H9 (cell line): Measurements from ENCODE around the gene CACNA1H. TPM values are rescaled to one million over a fixed set of nuclear protein-coding genes. Genes with fewer than 3 reads are reported as not detected.

Experiments used
- DNase-seq: peaks from one replicate; pipeline ENCODE4 v3.0.0-alpha.2; 2017
- H2AFZ ChIP-seq: one replicate; pipeline ENCODE4 v1.6.1; 2013; ENCODE audit warnings: mild to moderate bottlenecking, low read length, control low read depth, moderate library complexity
- H2AK5ac ChIP-seq: 2 replicates; pipeline ENCODE4 v1.6.1; 2013; ENCODE audit warnings: low read length, control low read depth, mixed read lengths; ENCODE audit not compliant: insufficient read length
- H2BK120ac ChIP-seq: one replicate; pipeline ENCODE4 v1.6.1; 2013; ENCODE audit warnings: low read depth, mild to moderate bottlenecking, low read length, control low read depth, inconsistent platforms; ENCODE audit not compliant: poor library complexity, severe bottlenecking
- H2BK12ac ChIP-seq: 2 replicates; pipeline ENCODE4 v1.6.1; 2013; ENCODE audit warnings: low read length, control low read depth, mixed read lengths, low read depth; ENCODE audit not compliant: insufficient read length
- H2BK15ac ChIP-seq: 2 replicates; pipeline ENCODE4 v1.6.1; 2013; ENCODE audit warnings: low read depth, low read length, control low read depth
- H2BK20ac ChIP-seq: one replicate; pipeline ENCODE4 v1.6.1; 2013; ENCODE audit warnings: low read depth, mild to moderate bottlenecking, low read length, control low read depth, inconsistent platforms; ENCODE audit not compliant: poor library complexity, severe bottlenecking
- H2BK5ac ChIP-seq: 2 replicates; pipeline ENCODE4 v1.6.1; 2013; ENCODE audit warnings: low read length, control low read depth, mixed read lengths; ENCODE audit not compliant: insufficient read length
- H3K14ac ChIP-seq: 2 replicates; pipeline ENCODE4 v1.6.1; 2013; ENCODE audit warnings: low read length, control low read depth; ENCODE audit not compliant: insufficient read depth
- H3K18ac ChIP-seq: 2 replicates; pipeline ENCODE4 v1.6.1; 2013; ENCODE audit warnings: low read depth, mild to moderate bottlenecking, mixed read lengths, low read length, control low read depth; ENCODE audit not compliant: insufficient read length
- H3K23ac ChIP-seq: 2 replicates; pipeline ENCODE4 v1.6.1; 2013; ENCODE audit warnings: low read length, control low read depth, mixed read lengths, low read depth; ENCODE audit not compliant: insufficient read length
- H3K23me2 ChIP-seq: 2 replicates; pipeline ENCODE4 v1.6.1; 2013; ENCODE audit warnings: low read depth, mild to moderate bottlenecking, mixed read lengths, low read length, control low read depth; ENCODE audit not compliant: insufficient read length, poor library complexity, severe bottlenecking
- H3K27ac ChIP-seq: 2 replicates; pipeline ENCODE4 v1.5.1; 2013; ENCODE audit warnings: low read length, control low read depth, mixed read lengths, low read depth; ENCODE audit not compliant: insufficient read length
- H3K27me3 ChIP-seq: 2 replicates; pipeline ENCODE4 v1.6.1; 2013; ENCODE audit warnings: low read length, control low read depth, inconsistent platforms; ENCODE audit not compliant: insufficient read depth
- H3K4ac ChIP-seq: 2 replicates; pipeline ENCODE4 v1.6.1; 2013; ENCODE audit warnings: low read depth, mild to moderate bottlenecking, control low read depth, inconsistent platforms, low read length, moderate library complexity
- H3K4me1 ChIP-seq: 2 replicates; pipeline ENCODE4 v1.6.1; 2013; ENCODE audit warnings: low read length, control low read depth, inconsistent platforms; ENCODE audit not compliant: insufficient read depth
- H3K4me2 ChIP-seq: 2 replicates; pipeline ENCODE4 v1.6.1; 2013; ENCODE audit warnings: low read length, control low read depth, mixed read lengths; ENCODE audit not compliant: insufficient read length, insufficient read depth
- H3K56ac ChIP-seq: 2 replicates; pipeline ENCODE4 v1.6.1; 2013; ENCODE audit warnings: low read depth, mild to moderate bottlenecking, mixed read lengths, low read length, control low read depth; ENCODE audit not compliant: insufficient read length
- H3K79me1 ChIP-seq: 2 replicates; pipeline ENCODE4 v1.6.1; 2013; ENCODE audit warnings: low read depth, mild to moderate bottlenecking, moderate library complexity, low read length, control low read depth, inconsistent platforms; ENCODE audit not compliant: insufficient read depth, poor library complexity, severe bottlenecking
- H3K79me2 ChIP-seq: 2 replicates; pipeline ENCODE4 v1.6.1; 2013; ENCODE audit warnings: low read length, control low read depth, inconsistent platforms; ENCODE audit not compliant: insufficient read depth
- H3K9ac ChIP-seq: 2 replicates; pipeline ENCODE4 v1.6.1; 2013; ENCODE audit warnings: low read length, control low read depth, mixed read lengths; ENCODE audit not compliant: insufficient read length; ENCODE audit errors: extremely low read depth
- H3K9me3 ChIP-seq: one replicate; pipeline ENCODE4 v1.6.1; 2013; ENCODE audit warnings: low read depth, low read length, inconsistent platforms; ENCODE audit not compliant: control insufficient read depth
- H3T11ph ChIP-seq: one replicate; pipeline ENCODE4 v1.6.1; 2013; ENCODE audit warnings: mild to moderate bottlenecking, low read length, control low read depth, inconsistent platforms
- H4K20me1 ChIP-seq: one replicate; pipeline ENCODE4 v1.6.1; 2013; ENCODE audit not compliant: control insufficient read depth, insufficient read length, insufficient read depth
- H4K5ac ChIP-seq: 2 replicates; pipeline ENCODE4 v1.6.1; 2013; ENCODE audit warnings: low read depth, mild to moderate bottlenecking, mixed read lengths, low read length, control low read depth; ENCODE audit not compliant: insufficient read length
- H4K8ac ChIP-seq: replicated peaks from 2 replicates; pipeline ENCODE4 v1.6.1; 2013; ENCODE audit warnings: low read length, control low read depth, mixed read lengths, low read depth; ENCODE audit not compliant: insufficient read length
- H4K91ac ChIP-seq: 2 replicates; pipeline ENCODE4 v1.6.1; 2013; ENCODE audit warnings: low read depth, mild to moderate bottlenecking, moderate library complexity, mixed read lengths, low read length, control low read depth; ENCODE audit not compliant: insufficient read length
- H3K27ac Mint-ChIP-seq, 3 experiments: 2 replicates in 2 of 3; 3 replicates in 1 of 3; pipeline ENCODE4 v1.8.0; 2020 to 2021; ENCODE audit warnings: mixed read lengths in 3 of 3, mild to moderate bottlenecking in 1 of 3, moderate library complexity in 1 of 3
- H3K27me3 Mint-ChIP-seq: 2 replicates; pipeline ENCODE4 v1.8.0; 2021; ENCODE audit warnings: low read depth, mild to moderate bottlenecking, moderate library complexity, mixed read lengths
- H3K36me3 Mint-ChIP-seq, 3 experiments: 2 replicates in 2 of 3; 3 replicates in 1 of 3; pipeline ENCODE4 v1.8.0; 2020 to 2021; ENCODE audit warnings: low read depth in 3 of 3, mixed read lengths in 3 of 3; ENCODE audit not compliant: insufficient read depth in 1 of 3
- H3K4me1 Mint-ChIP-seq, 2 experiments: 2 replicates each; pipeline ENCODE4 v1.8.0; 2020; ENCODE audit warnings: mixed read lengths in 2 of 2
- H3K4me3 Mint-ChIP-seq, 2 experiments: 2 replicates in 1 of 2; 3 replicates in 1 of 2; pipeline ENCODE4 v1.8.0; 2020 to 2021; ENCODE audit warnings: mild to moderate bottlenecking in 2 of 2, mixed read lengths in 2 of 2, moderate library complexity in 1 of 2
- H3K9me3 Mint-ChIP-seq, 2 experiments: 2 replicates in 1 of 2; 3 replicates in 1 of 2; pipeline ENCODE4 v1.8.0; 2020; ENCODE audit warnings: mild to moderate bottlenecking in 2 of 2, mixed read lengths in 2 of 2, moderate library complexity in 1 of 2
- WGBS: extraction: QIAGEN DNeasy Blood & Tissue Kit; methylation state at CpG from one replicate; pipeline ENCODE4 v1.1.7; 2013; ENCODE audit warnings: missing lambda C conversion rate, low lambda C conversion rate, mixed read lengths; ENCODE audit not compliant: insufficient read length; ENCODE audit errors: extremely low coverage; 5-methylcytosine and 5-hydroxymethylcytosine counted together
- total RNA-seq: library from RNA; stranded (reverse); gene quantifications from 2 replicates; pipeline ENCODE4 v1.2.1, GENCODE V29; 2021
- TF ChIP-seq, protein P1 (sequence below): fragments of 200-600 bp; sonication (generic); conservative IDR thresholded peaks from 3 replicates; pipeline ENCODE4 v1.8.0; 2021; ENCODE audit warnings: antibody characterized with exemption, mild to moderate bottlenecking

The CACNA1H gene
- total RNA-seq, 1 experiment from 2014 or later, result 43.3 TPM

DNA sequence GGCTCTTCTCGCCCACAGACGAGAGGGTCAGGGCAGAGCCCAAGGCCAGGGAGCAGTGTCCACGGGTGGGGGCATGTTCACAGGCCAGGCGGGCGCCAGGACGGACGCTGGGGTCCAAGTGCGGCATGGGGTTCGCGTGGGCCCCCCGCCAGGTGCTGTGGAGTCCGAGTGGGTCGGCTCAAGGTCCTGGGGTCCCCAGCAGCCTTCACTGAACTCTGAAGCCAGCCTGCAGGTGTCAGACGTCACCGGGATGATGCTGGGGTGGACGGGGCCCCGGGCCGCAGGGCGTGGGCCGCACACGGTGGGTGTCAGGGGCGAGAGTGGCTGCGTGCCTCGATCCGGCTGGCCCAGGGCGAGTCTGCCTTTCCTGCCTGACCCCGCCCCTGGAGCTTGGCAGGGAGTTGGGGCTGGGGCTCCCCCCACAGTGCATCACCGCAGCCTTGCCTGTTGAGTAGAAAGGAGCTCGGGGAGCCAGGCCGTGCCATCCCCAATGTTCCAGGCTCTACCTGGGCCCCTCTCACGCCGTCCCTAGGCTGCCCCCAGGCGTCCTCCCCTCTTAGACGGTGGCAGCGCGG, 19.0 kb downstream of the CACNA1H start:
- Histone ChIP-seq H2BK15ac (no peak overlapping the region), H2BK12ac (no peak overlapping the region), H4K8ac (no peak overlapping the region), H3K56ac (no peak overlapping the region), H2BK5ac (no peak overlapping the region), H2BK20ac (no peak overlapping the region), H3K18ac (no peak overlapping the region), H3K79me1 (no peaks in the 10 kb centered on the region), H3K79me2 (no peaks in the 10 kb centered on the region), H4K20me1 (no peaks in the 10 kb centered on the region), H3K4me2 (no peak overlapping the region), H3K4me1 (no peaks in the 10 kb centered on the region), H3T11ph (no peak overlapping the region), H3K9ac (no peak overlapping the region), H3K23me2 (no peaks in the 10 kb centered on the region), H3K9me3 (no peaks in the 10 kb centered on the region), H3K4ac (no peak overlapping the region), H4K5ac (no peak overlapping the region), H3K14ac (no peak overlapping the region), H3K27ac (no peak overlapping the region), H3K23ac (no peak overlapping the region), H2AK5ac (no peak overlapping the region), H2AFZ (no peak overlapping the region), H3K27me3 (no peaks in the 10 kb centered on the region), H4K91ac (no peak overlapping the region), H2BK120ac (no peak overlapping the region)
- Mint-ChIP-seq H3K27me3 (no peaks in the 10 kb centered on the region), H3K4me1 (peaks cover 0 to 10% of the 10 kb centered on the region in 2 experiments; a peak in 2 of 4 replicates), H3K27ac (no peak overlapping the region), H3K9me3 (no peaks in the 10 kb centered on the region), H3K36me3 (peaks cover 0 to 1% (median 0%) of the 10 kb centered on the region in 3 experiments; a peak in 3 of 7 replicates), H3K4me3 (no peak overlapping the region)
- no CpG with 5 or more reads among the region's 36 CpGs for WGBS
- TF ChIP-seq, protein P1, sequence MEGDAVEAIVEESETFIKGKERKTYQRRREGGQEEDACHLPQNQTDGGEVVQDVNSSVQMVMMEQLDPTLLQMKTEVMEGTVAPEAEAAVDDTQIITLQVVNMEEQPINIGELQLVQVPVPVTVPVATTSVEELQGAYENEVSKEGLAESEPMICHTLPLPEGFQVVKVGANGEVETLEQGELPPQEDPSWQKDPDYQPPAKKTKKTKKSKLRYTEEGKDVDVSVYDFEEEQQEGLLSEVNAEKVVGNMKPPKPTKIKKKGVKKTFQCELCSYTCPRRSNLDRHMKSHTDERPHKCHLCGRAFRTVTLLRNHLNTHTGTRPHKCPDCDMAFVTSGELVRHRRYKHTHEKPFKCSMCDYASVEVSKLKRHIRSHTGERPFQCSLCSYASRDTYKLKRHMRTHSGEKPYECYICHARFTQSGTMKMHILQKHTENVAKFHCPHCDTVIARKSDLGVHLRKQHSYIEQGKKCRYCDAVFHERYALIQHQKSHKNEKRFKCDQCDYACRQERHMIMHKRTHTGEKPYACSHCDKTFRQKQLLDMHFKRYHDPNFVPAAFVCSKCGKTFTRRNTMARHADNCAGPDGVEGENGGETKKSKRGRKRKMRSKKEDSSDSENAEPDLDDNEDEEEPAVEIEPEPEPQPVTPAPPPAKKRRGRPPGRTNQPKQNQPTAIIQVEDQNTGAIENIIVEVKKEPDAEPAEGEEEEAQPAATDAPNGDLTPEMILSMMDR, result no peak
- DNase-seq, result no peak
